Vagina (tissue), 2 donors: Measurements from ENCODE around the gene NUP210.

Source experiments
- POLR2AphosphoS5 ChIP-seq, 2 donors: sonication (generic); formaldehyde crosslinking; IDR thresholded peaks; one replicate each; pipeline ENCODE4 v1.9.0; 2017; ENCODE audit warnings: antibody characterized with exemption in 2 of 2, mild to moderate bottlenecking in 2 of 2, low read depth in 1 of 2; ENCODE audit not compliant: insufficient read depth in 1 of 2
- TF ChIP-seq, protein P1 (sequence below), 3 experiments: fragments of 450-650 bp in 2 of 3; fragments of 200-600 bp in 1 of 3; sonication (generic) in 1 of 3; IDR thresholded peaks; one replicate each; pipeline ENCODE4 v1.5.1; 2017 to 2019; ENCODE audit warnings: antibody characterized with exemption in 3 of 3, mild to moderate bottlenecking in 2 of 3, moderate library complexity in 2 of 3

DNA sequence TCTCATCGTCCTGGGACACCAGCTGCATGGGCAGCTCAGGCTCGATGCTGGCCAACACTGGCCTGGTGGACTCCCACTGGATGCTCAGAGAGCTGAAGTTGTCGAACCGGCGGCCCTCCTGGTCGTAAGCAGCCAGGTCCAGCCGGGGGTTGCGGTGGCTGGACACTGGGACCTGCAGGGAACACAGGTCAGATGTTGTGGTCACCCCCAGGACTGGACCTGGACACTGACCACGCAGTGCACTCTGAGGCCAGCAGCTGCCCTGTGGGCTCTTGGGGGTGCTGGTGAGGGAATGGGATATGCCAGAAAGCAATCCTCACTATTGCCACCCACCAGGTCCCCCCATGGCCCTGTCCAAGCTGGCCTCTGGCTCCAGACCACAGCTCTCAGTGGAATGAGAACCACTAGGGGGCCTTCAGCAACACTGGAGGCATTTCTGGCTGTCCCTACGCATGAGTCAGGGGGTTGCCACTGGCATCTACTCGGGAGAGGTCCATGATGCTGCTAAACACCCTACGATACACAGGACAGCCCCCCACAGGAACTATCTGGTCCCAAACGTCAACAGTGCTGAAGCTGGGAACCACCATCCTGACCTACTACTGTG is 66.1 kb downstream of the NUP210 start:
- TF ChIP-seq POLR2AphosphoS5 (IDR thresholded peaks at IDR 0.05; ENCODE audit: insufficient read depth in 1 of 2, low read depth in 1 of 2): no peak
- TF ChIP-seq, protein P1, sequence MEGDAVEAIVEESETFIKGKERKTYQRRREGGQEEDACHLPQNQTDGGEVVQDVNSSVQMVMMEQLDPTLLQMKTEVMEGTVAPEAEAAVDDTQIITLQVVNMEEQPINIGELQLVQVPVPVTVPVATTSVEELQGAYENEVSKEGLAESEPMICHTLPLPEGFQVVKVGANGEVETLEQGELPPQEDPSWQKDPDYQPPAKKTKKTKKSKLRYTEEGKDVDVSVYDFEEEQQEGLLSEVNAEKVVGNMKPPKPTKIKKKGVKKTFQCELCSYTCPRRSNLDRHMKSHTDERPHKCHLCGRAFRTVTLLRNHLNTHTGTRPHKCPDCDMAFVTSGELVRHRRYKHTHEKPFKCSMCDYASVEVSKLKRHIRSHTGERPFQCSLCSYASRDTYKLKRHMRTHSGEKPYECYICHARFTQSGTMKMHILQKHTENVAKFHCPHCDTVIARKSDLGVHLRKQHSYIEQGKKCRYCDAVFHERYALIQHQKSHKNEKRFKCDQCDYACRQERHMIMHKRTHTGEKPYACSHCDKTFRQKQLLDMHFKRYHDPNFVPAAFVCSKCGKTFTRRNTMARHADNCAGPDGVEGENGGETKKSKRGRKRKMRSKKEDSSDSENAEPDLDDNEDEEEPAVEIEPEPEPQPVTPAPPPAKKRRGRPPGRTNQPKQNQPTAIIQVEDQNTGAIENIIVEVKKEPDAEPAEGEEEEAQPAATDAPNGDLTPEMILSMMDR (IDR thresholded peaks at IDR 0.05): no peak
